K562 (cell line): ENCODE results near the gene SPAG9. TPM values are rescaled to one million over a fixed set of nuclear protein-coding genes. Genes with fewer than 3 reads are reported as not detected.

Source experiments
- ATAC-seq: fragments of 200-7000 bp; cut with Tn5 transposase; 3 replicates; pipeline ENCODE4 v1.9.1; 2020; ENCODE audit warnings: moderate library complexity
- BruUV-seq: library from RNA; stranded (reverse); fragments of 400-500 nt; replicated peaks from 2 replicates; lab custom pipeline; 2021; lab: Mats Ljungman, UMichigan
- CTCF ChIA-PET: fragments of 300-600 bp; formaldehyde crosslinking; extraction: SDS; loops from one replicate; lab custom pipeline; 2021; ENCODE audit warnings: low intra/inter-chr PET ratio; lab: Yijun Ruan, JAX
- POLR2A ChIA-PET: fragments of 300-600, 350-650 bp; sonication (Branson Sonifier 250); formaldehyde crosslinking; extraction: SDS; loops from one replicate; lab custom pipeline; 2021; ENCODE audit warnings: antibody characterized with exemption, inconsistent platforms; lab: Yijun Ruan, JAX
- DNase-seq, 4 experiments: peaks; one replicate each; pipeline versions ENCODE4 v3.0.0 to v3.0.0-alpha.2; 2011 to 2018; ENCODE audit warnings: low spot score in 3 of 4, mixed read lengths in 3 of 4; ENCODE audit errors: extremely low read depth in 1 of 4
- FAIRE-seq: peaks from 2 replicates; lab custom pipeline; 2011; peaks lifted over from hg19 to GRCh38; lab: Jason Lieb, UNC
- H2AFZ ChIP-seq: 2 replicates; pipeline ENCODE4 v1.6.0; 2011; ENCODE audit warnings: low read depth, low read length, control low read depth, inconsistent platforms
- H3K27ac ChIP-seq: fragments of 200-600 bp; 3 replicates; pipeline ENCODE4 v1.8.0; 2011; ENCODE audit warnings: low read depth, mild to moderate bottlenecking, control low read depth, inconsistent platforms, low read length, moderate library complexity, mixed read lengths; ENCODE audit errors: extremely low read depth
- H3K27me3 ChIP-seq, 2 experiments: fragments of 300-600 bp in 1 of 2; 2 replicates in 1 of 2; 3 replicates in 1 of 2; pipeline versions ENCODE4 v1.6.0 to v1.8.0; 2011; ENCODE audit warnings: inconsistent platforms in 2 of 2, low read length in 2 of 2, mild to moderate bottlenecking in 1 of 2, mixed read lengths in 1 of 2, moderate library complexity in 1 of 2; ENCODE audit not compliant: control insufficient read depth in 2 of 2, insufficient read depth in 2 of 2
- H3K36me3 ChIP-seq: fragments of 300-600 bp; 3 replicates; pipeline ENCODE4 v1.8.0; 2011; ENCODE audit warnings: mild to moderate bottlenecking, low read length, inconsistent platforms; ENCODE audit not compliant: control insufficient read depth, insufficient read depth
- H3K4me1 ChIP-seq, 2 experiments: fragments of 200-600 bp in 1 of 2; replicated peaks in 1 of 2; 2 replicates in 1 of 2; 3 replicates in 1 of 2; pipeline versions ENCODE4 v1.5.1 to v1.8.0; 2011; ENCODE audit warnings: inconsistent platforms in 2 of 2, low read length in 2 of 2, mild to moderate bottlenecking in 1 of 2, mixed read lengths in 1 of 2, moderate library complexity in 1 of 2; ENCODE audit not compliant: control insufficient read depth in 2 of 2, insufficient read depth in 2 of 2
- H3K4me2 ChIP-seq: 2 replicates; pipeline ENCODE4 v1.6.1; 2011; ENCODE audit warnings: low read length, control low read depth, inconsistent platforms, mixed read lengths; ENCODE audit not compliant: insufficient read depth
- H3K4me3 ChIP-seq: fragments of 200-600 bp; sonication (generic), shearing (Covaris generic); 2 replicates; pipeline ENCODE4 v1.5.1; 2016; ENCODE audit warnings: control low read depth, inconsistent platforms
- H3K79me2 ChIP-seq: fragments of 200-600 bp; 3 replicates; pipeline ENCODE4 v1.8.0; 2011; ENCODE audit warnings: low read length, inconsistent platforms; ENCODE audit not compliant: control insufficient read depth, insufficient read depth
- H3K9ac ChIP-seq, 2 experiments: 2 replicates each; pipeline versions ENCODE4 v1.6.0 to v1.6.1; 2011; ENCODE audit warnings: low read depth in 2 of 2, low read length in 2 of 2, control low read depth in 1 of 2, inconsistent platforms in 1 of 2, mild to moderate bottlenecking in 1 of 2, mixed read lengths in 1 of 2; ENCODE audit not compliant: insufficient read depth in 1 of 2
- H3K9me1 ChIP-seq: one replicate; pipeline ENCODE4 v1.6.0; 2011; ENCODE audit warnings: inconsistent platforms, mild to moderate bottlenecking, low read length, moderate library complexity; ENCODE audit not compliant: control insufficient read depth, insufficient read depth
- H3K9me3 ChIP-seq: replicated peaks from 2 replicates; pipeline ENCODE4 v1.5.1; 2011; ENCODE audit warnings: low read depth, low read length, inconsistent platforms; ENCODE audit not compliant: control insufficient read depth, insufficient read depth
- H4K20me1 ChIP-seq: replicated peaks from 2 replicates; pipeline ENCODE4 v1.6.1; 2011; ENCODE audit warnings: low read length, inconsistent platforms, mixed read lengths; ENCODE audit not compliant: control insufficient read depth, insufficient read depth
- GTF2A2 ChIP-seq: IDR thresholded peaks from 2 replicates; pipeline ENCODE4 v1.6.1; 2016; ENCODE audit warnings: mild to moderate bottlenecking, missing genetic modification characterization, missing compliant biosample characterization
- JUND ChIP-seq, 2 experiments: IDR thresholded peaks; 2 replicates in 1 of 2; 3 replicates in 1 of 2; pipeline ENCODE4 v1.6.1; 2011; ENCODE audit warnings: borderline replicate concordance in 2 of 2, low read depth in 2 of 2, low read length in 2 of 2, improper control_type of control experiment in 1 of 2, missing biosample characterization in 1 of 2, missing genetic modification characterization in 1 of 2, missing genetic modification reagents in 1 of 2
- MCM7 ChIP-seq, 2 experiments: fragments of 450-650 bp; IDR thresholded peaks; 2 replicates each; pipeline ENCODE4 v1.6.1; 2016 to 2018
- MLLT1 ChIP-seq, 2 experiments: fragments of 450-650 bp; IDR thresholded peaks; 2 replicates each; pipeline ENCODE4 v1.6.1; 2016
- MXD1 ChIP-seq: fragments of 250-450 bp; sonication (Bioruptor Pico); IDR thresholded peaks from 2 replicates; pipeline ENCODE4 v1.8.0; 2021; ENCODE audit warnings: borderline replicate concordance, mild to moderate bottlenecking, moderate library complexity; ENCODE audit not compliant: poor library complexity, severe bottlenecking
- NELFE ChIP-seq: IDR thresholded peaks from 2 replicates; pipeline ENCODE4 v1.6.1; 2011; ENCODE audit warnings: mild to moderate bottlenecking; ENCODE audit not compliant: insufficient read depth, insufficient read length
- NR2F6 ChIP-seq: fragments of 450-650 bp; formaldehyde crosslinking; IDR thresholded peaks from 2 replicates; pipeline ENCODE4 v1.4.0; 2020; ENCODE audit warnings: mild to moderate bottlenecking
- RBM14 ChIP-seq: fragments of 200-400 bp; formaldehyde crosslinking; IDR thresholded peaks from 2 replicates; pipeline ENCODE4 v1.6.1; 2018; ENCODE audit warnings: low read depth, mild to moderate bottlenecking, low read length, moderate library complexity, borderline replicate concordance; ENCODE audit not compliant: insufficient read depth
- RBM39 ChIP-seq: fragments of 200-400 bp; formaldehyde crosslinking; optimal IDR thresholded peaks from 2 replicates; pipeline ENCODE3; 2018; ENCODE audit warnings: low read depth, low read length
- SIRT6 ChIP-seq: IDR thresholded peaks from one replicate; pipeline ENCODE4 v1.6.1; 2012; ENCODE audit warnings: low read depth, mild to moderate bottlenecking, control low read depth, inconsistent platforms, low read length, moderate library complexity
- THRAP3 ChIP-seq: fragments of 450-650 bp; IDR thresholded peaks from 2 replicates; pipeline ENCODE4 v1.6.1; 2016; ENCODE audit warnings: mild to moderate bottlenecking, inconsistent platforms, borderline replicate concordance
- ZNF77 ChIP-seq: fragments of 250-450 bp; sonication (Bioruptor Pico); IDR thresholded peaks from 2 replicates; pipeline ENCODE4 v1.5.0; 2020
- WGBS: fragments of 100-300 bp; shearing (Covaris generic); methylation state at CpG from one replicate; pipeline ENCODE4 v1.1.6; 2016; ENCODE audit warnings: low coverage, mixed read lengths; ENCODE audit not compliant: insufficient coverage; ENCODE audit errors: missing lambda C conversion rate; 5-methylcytosine and 5-hydroxymethylcytosine counted together
- in situ Hi-C: fragments of 300-500 bp; cut with MboI; formaldehyde crosslinking; loops from 4 replicates; pipeline ENCODE4 v1.15.0; 2018; ENCODE audit warnings: inconsistent platforms, mixed read lengths
- intact Hi-C: fragments of 100-400 bp; cut with micrococcal nuclease; formaldehyde crosslinking; loops from 2 replicates; pipeline ENCODE4 v1.14.2; 2022
- polyA plus RNA-seq, 8 experiments: library from polyadenylated mRNA; depleted of rRNA in 4 of 8; stranded (reverse) in 5 of 8; unstranded in 3 of 8; fragments of >200 nt; fragmentation: Nextera tagmentation in 2 of 8; fragmentation: Illumina TruSeq in 1 of 8; extraction: Ambion mirVana in 2 of 8; extraction: Trizol in 1 of 8; gene quantifications; 2 replicates each; pipeline versions ENCODE4 v1.2.1 to v1.2.3, GENCODE V29; 2011 to 2014; ENCODE audit warnings: inconsistent platforms in 1 of 8, missing spikeins in 1 of 8
- total RNA-seq, 7 experiments: library from RNA; depleted of rRNA in 6 of 7; stranded (reverse); fragments of >200 nt in 6 of 7; fragmentation: Illumina TruSeq in 2 of 7; extraction: Trizol in 2 of 7; gene quantifications; 2 replicates each; pipeline versions ENCODE4 v1.2.1 to v1.2.3, GENCODE V29; 2011 to 2021; ENCODE audit warnings: low replicate concordance in 1 of 7

Gene SPAG9
- total and polyA plus RNA-seq, 9 of the 15 experiments (the other 6 are each of a cell fraction or from before 2014, with no cell fraction given): 12.2 to 99.2 (median 58.2) TPM

GRCh38 chr17:51107778-51108177 lies 12.9 kb downstream of the SPAG9 start:
- Histone ChIP-seq H4K20me1 (peaks cover 4% of the 10 kb centered on the region; the same call in 1 of the 2 replicates), H2AFZ (no peak overlapping the region), H3K79me2 (peaks cover 86% of the 10 kb centered on the region), H3K9ac (no peak overlapping the region), H3K9me3 (no peaks in the 10 kb centered on the region), H3K4me2 (no peak overlapping the region), H3K4me3 (no peak overlapping the region), H3K4me1 (peaks cover 0 to 2% of the 10 kb centered on the region in 2 experiments; a peak in 1 of 5 replicates), H3K9me1 (no peaks in the 10 kb centered on the region), H3K27ac (no peak overlapping the region)
- no peak for FAIRE-seq
- ChIA-PET CTCF (interaction anchor here (0.7 kb wide), 1 partner anchor 433 kb away, joined by 4 read pairs; no protein-coding TSS in a partner anchor), POLR2A (interaction anchor here (1.0 to 2.4 kb wide), 3 partner anchors 9 to 52 kb away, joined by 3 to 8 read pairs (median 4); no protein-coding TSS in a partner anchor)
- 100% methylated on average over 1 of the region's 1 CpG for WGBS
- no peak for DNase-seq
- intact Hi-C loops (no loop called here), in situ Hi-C loops (no loop called here)
- ATAC-seq: no peak
- no peak for TF ChIP-seq MLLT1 (IDR thresholded peaks at IDR 0.05)
- TF ChIP-seq SIRT6: no peak
- TF ChIP-seq, all 486 proteins: peak for 0
- no TSS peak for BruUV-seq
- Histone ChIP-seq H3K36me3 (peaks cover 13% of the 10 kb centered on the region; the same call in 1 of the 3 replicates), H3K27me3 (no peaks in the 10 kb centered on the region)

GRCh38 chr17:51103451-51103850 lies 17.2 kb downstream of the SPAG9 start:
- no TSS peak for BruUV-seq
- Histone ChIP-seq H3K4me1 (no peaks in the 10 kb centered on the region; a peak in 1 of 5 replicates), H3K27ac (no peak overlapping the region), H3K9ac (no peak overlapping the region), H4K20me1 (no peaks in the 10 kb centered on the region; the same call in 1 of the 2 replicates), H3K36me3 (peaks cover 17% of the 10 kb centered on the region; the same call in 1 of the 3 replicates), H3K9me1 (no peaks in the 10 kb centered on the region), H2AFZ (no peak overlapping the region), H3K79me2 (peaks cover 82% of the 10 kb centered on the region), H3K9me3 (no peaks in the 10 kb centered on the region), H3K4me2 (no peak overlapping the region), H3K27me3 (no peaks in the 10 kb centered on the region), H3K4me3 (no peak overlapping the region)
- no peak for ATAC-seq
- intact Hi-C loops: no loop called here
- CTCF ChIA-PET: no interaction called here
- no peak for FAIRE-seq
- DNase-seq: no peak
- in situ Hi-C loops: no loop called here
- WGBS: 80% methylated on average over 2 of the region's 2 CpGs
- POLR2A ChIA-PET: interaction anchor here (0.8 kb wide), 1 partner anchor 9 kb away, joined by 3 read pairs; no protein-coding TSS in a partner anchor
- TF ChIP-seq NELFE (no peak), MXD1 (CRISPR knock-in tag) (no peak), ZNF77 (CRISPR knock-in tag) (no peak), JUND (IDR thresholded peaks at IDR 0.05; ENCODE audit: borderline replicate concordance, low read depth, low read length) (no peak), JUND (tag; IDR thresholded peaks at IDR 0.05; ENCODE audit: borderline replicate concordance, low read depth, low read length) (no peak), NR2F6 (CRISPR knock-in tag) (no peak), GTF2A2 (no peak), THRAP3 (no peak), RBM14 (no peak), RBM39 (no peak), MCM7 (IDR thresholded peaks at IDR 0.05) (no peak)
